GM21526 (cell line): ENCODE measurements around the gene SEMA4C.
"Not testable (repeated sequence)": the region's sequence is repeated elsewhere in the genome, so short reads cannot be mapped to it uniquely, and the experiment has no call there.

Source experiments
- ATAC-seq: cut with Tn5 transposase; IDR thresholded peaks from one replicate; pipeline ENCODE4 v1.9.1; 2021; ENCODE audit warnings: moderate library complexity; ENCODE audit not compliant: unreplicated experiment, low FRiP score

SEMA4C gene

GRCh38 chr2:96898135-96898505 lies 28.2 kb upstream of the SEMA4C start:
- no peak for ATAC-seq

- ATAC-seq, result no peak
Measured at GRCh38 chr2:96897491-96898134, 27.7 kb upstream of the SEMA4C start.

- ATAC-seq, result no peak
Measured at GRCh38 chr2:96895746-96896651, 26.1 kb upstream of the SEMA4C start.

- ATAC-seq, result no peak
Measured at GRCh38 chr2:96895032-96895745, 25.3 kb upstream of the SEMA4C start.

- no peak for ATAC-seq
Measured at GRCh38 chr2:96894151-96894531, 24.3 kb upstream of the SEMA4C start.

GRCh38 chr2:96893289-96894150 lies 23.6 kb upstream of the SEMA4C start:
- ATAC-seq, result no peak

- ATAC-seq, result no peak
Measured at GRCh38 chr2:96891591-96892333, 21.9 kb upstream of the SEMA4C start.

GRCh38 chr2:96890726-96891385 lies 21.0 kb upstream of the SEMA4C start:
- no peak for ATAC-seq

GRCh38 chr2:96890252-96890651 lies 20.4 kb upstream of the SEMA4C start:
- no peak for ATAC-seq

- not testable (repeated sequence) for ATAC-seq
Measured at GRCh38 chr2:96889502-96889901, 19.6 kb upstream of the SEMA4C start.

- ATAC-seq, result no peak
Measured at GRCh38 chr2:96888072-96889011, 18.5 kb upstream of the SEMA4C start.

GRCh38 chr2:96887493-96888012 lies 17.7 kb upstream of the SEMA4C start:
- no peak for ATAC-seq

GRCh38 chr2:96885432-96886347 lies 15.8 kb upstream of the SEMA4C start:
- ATAC-seq, result no peak

GRCh38 chr2:96884299-96885094 lies 14.6 kb upstream of the SEMA4C start:
- no peak for ATAC-seq

- ATAC-seq, result no peak
Measured at GRCh38 chr2:96883306-96883705, 13.4 kb upstream of the SEMA4C start.

- no peak for ATAC-seq
Measured at GRCh38 chr2:96882906-96883305, 13.0 kb upstream of the SEMA4C start.
